Karpas-422 (cell line): ENCODE measurements around the gene PPFIA2. TPM values are rescaled to one million over a fixed set of nuclear protein-coding genes. Genes with fewer than 3 reads are reported as not detected.

ENCODE experiments used
- DNase-seq: peaks from one replicate; pipeline ENCODE4 v3.0.0-alpha.2; 2015
- H2AFZ ChIP-seq: fragments of 200-600 bp; sonication (generic); 2 replicates; pipeline ENCODE4 v1.6.1; 2014; ENCODE audit warnings: antibody characterized with exemption, low read length, mixed read lengths
- H3K27ac ChIP-seq: fragments of 200-600 bp; sonication (generic); 2 replicates; pipeline ENCODE4 v1.5.1; 2014; ENCODE audit warnings: mild to moderate bottlenecking, low read length, moderate library complexity
- H3K27me3 ChIP-seq: fragments of 200-600 bp; sonication (generic); 2 replicates; pipeline ENCODE4 v1.6.1; 2014; ENCODE audit warnings: low read length, mixed read lengths
- H3K36me3 ChIP-seq: fragments of 200-600 bp; sonication (generic); 2 replicates; pipeline ENCODE4 v1.6.1; 2014; ENCODE audit warnings: low read length, mixed read lengths; ENCODE audit not compliant: insufficient read depth
- H3K4me1 ChIP-seq: fragments of 200-600 bp; sonication (generic); 2 replicates; pipeline ENCODE4 v1.6.1; 2014; ENCODE audit warnings: mild to moderate bottlenecking, low read length, mixed read lengths
- H3K4me2 ChIP-seq: fragments of 200-600 bp; sonication (generic); 2 replicates; pipeline ENCODE4 v1.6.1; 2014; ENCODE audit warnings: low read length, low read depth, mild to moderate bottlenecking; ENCODE audit not compliant: poor library complexity, severe bottlenecking
- H3K4me3 ChIP-seq: fragments of 200-600 bp; sonication (generic); 2 replicates; pipeline ENCODE4 v1.5.1; 2014; ENCODE audit warnings: mild to moderate bottlenecking, antibody characterized with exemption, low read length, mixed read lengths
- H3K79me2 ChIP-seq: fragments of 200-600 bp; sonication (generic); 2 replicates; pipeline ENCODE4 v1.6.1; 2014; ENCODE audit warnings: mild to moderate bottlenecking, low read length, mixed read lengths
- H3K9ac ChIP-seq: fragments of 200-600 bp; sonication (generic); 2 replicates; pipeline ENCODE4 v1.6.0; 2014; ENCODE audit warnings: low read length
- H3K9me2 ChIP-seq: fragments of 200-600 bp; sonication (generic), shearing (Covaris generic); replicated peaks from 2 replicates; pipeline ENCODE4 v1.6.0; 2014; ENCODE audit warnings: mild to moderate bottlenecking, low read length, moderate library complexity; ENCODE audit not compliant: insufficient read depth
- H3K9me3 ChIP-seq: fragments of 300-700, 200-600 bp; sonication (generic); 2 replicates; pipeline ENCODE4 v1.6.1; 2014; ENCODE audit warnings: low read length, mixed read lengths
- H4K20me1 ChIP-seq: fragments of 200-600 bp; sonication (generic); 2 replicates; pipeline ENCODE4 v1.6.1; 2014; ENCODE audit warnings: mild to moderate bottlenecking, antibody characterized with exemption, low read length, low read depth; ENCODE audit not compliant: insufficient read depth
- total RNA-seq: library from RNA; depleted of rRNA; stranded (reverse); fragments of >200 nt; shearing (Covaris generic); gene quantifications from 2 replicates; pipeline ENCODE4 v1.2.3, GENCODE V29; 2014; ENCODE audit warnings: low replicate concordance

The PPFIA2 gene
- total RNA-seq, 1 experiment from 2014 or later, result not detected

GRCh38 chr12:81570234-81570633, 188.9 kb downstream of the PPFIA2 start:
- Histone ChIP-seq H3K9me2 (no peaks in the 10 kb centered on the region), H3K4me2 (no peak overlapping the region), H3K27me3 (no peaks in the 10 kb centered on the region)

DNA sequence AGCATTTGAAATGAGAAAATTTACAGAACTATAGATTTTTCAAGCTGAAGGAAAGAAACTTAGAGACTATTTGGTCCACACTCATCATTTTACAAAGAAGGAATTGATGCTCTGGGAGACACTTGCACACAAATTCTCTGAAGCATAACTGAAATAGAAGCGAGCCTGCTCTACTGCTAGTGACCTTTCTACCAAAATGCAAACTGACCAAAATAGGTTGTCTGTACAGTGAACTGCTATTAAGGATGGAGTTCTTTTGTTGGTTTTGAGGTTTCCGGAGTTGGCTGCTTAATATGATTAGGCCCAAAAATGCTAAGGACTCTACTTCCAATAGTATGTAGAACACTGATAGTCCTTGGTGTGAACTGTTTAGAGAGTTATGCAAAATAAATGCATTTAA, 194.9 kb downstream of the PPFIA2 start:
- Histone ChIP-seq H3K27ac (no peak overlapping the region), H3K27me3 (no peaks in the 10 kb centered on the region), H3K79me2 (no peaks in the 10 kb centered on the region), H3K4me2 (no peak overlapping the region), H3K4me1 (no peaks in the 10 kb centered on the region), H3K9ac (no peak overlapping the region), H3K36me3 (no peaks in the 10 kb centered on the region), H4K20me1 (no peaks in the 10 kb centered on the region), H3K9me3 (no peaks in the 10 kb centered on the region), H2AFZ (no peak overlapping the region), H3K4me3 (no peak overlapping the region), H3K9me2 (no peaks in the 10 kb centered on the region)
- DNase-seq, result no peak

More at GRCh38 chr12:81570234-81570633, 188.9 kb downstream of the PPFIA2 start:
- H3K4me3 ChIP-seq, result no peak overlapping the region
- H4K20me1 ChIP-seq, result no peaks in the 10 kb centered on the region
- H3K79me2 ChIP-seq, result no peaks in the 10 kb centered on the region
- no peak overlapping the region for H2AFZ ChIP-seq
- no peak overlapping the region for H3K27ac ChIP-seq
- H3K9me3 ChIP-seq, result no peaks in the 10 kb centered on the region
- no peaks in the 10 kb centered on the region for H3K36me3 ChIP-seq
- H3K4me1 ChIP-seq, result no peaks in the 10 kb centered on the region
- DNase-seq, result no peak
- H3K9ac ChIP-seq, result no peak overlapping the region

GRCh38 chr12:81558031-81558430, 201.1 kb downstream of the PPFIA2 start:
- H3K4me2 ChIP-seq, result no peak overlapping the region

GRCh38 chr12:81546811-81547210, 212.3 kb downstream of the PPFIA2 start:
- no peak overlapping the region for H3K4me2 ChIP-seq
- no peak overlapping the region for H3K9ac ChIP-seq
- no peaks in the 10 kb centered on the region for H3K27me3 ChIP-seq
- H3K9me2 ChIP-seq, result no peaks in the 10 kb centered on the region
- no peaks in the 10 kb centered on the region for H3K36me3 ChIP-seq
- no peak overlapping the region for H2AFZ ChIP-seq
- H3K4me1 ChIP-seq, result no peaks in the 10 kb centered on the region
- H3K27ac ChIP-seq, result no peak overlapping the region
- no peaks in the 10 kb centered on the region for H3K79me2 ChIP-seq
- H3K9me3 ChIP-seq, result no peaks in the 10 kb centered on the region
- DNase-seq, result no peak
- no peaks in the 10 kb centered on the region for H4K20me1 ChIP-seq
- no peak overlapping the region for H3K4me3 ChIP-seq

More at GRCh38 chr12:81558031-81558430, 201.1 kb downstream of the PPFIA2 start:
- Histone ChIP-seq H4K20me1 (no peaks in the 10 kb centered on the region), H3K36me3 (no peaks in the 10 kb centered on the region), H2AFZ (no peak overlapping the region), H3K79me2 (no peaks in the 10 kb centered on the region), H3K4me3 (no peak overlapping the region), H3K9ac (no peak overlapping the region), H3K9me3 (no peaks in the 10 kb centered on the region), H3K27me3 (no peaks in the 10 kb centered on the region), H3K27ac (no peak overlapping the region), H3K9me2 (no peaks in the 10 kb centered on the region), H3K4me1 (no peaks in the 10 kb centered on the region)
- DNase-seq, result no peak

DNA sequence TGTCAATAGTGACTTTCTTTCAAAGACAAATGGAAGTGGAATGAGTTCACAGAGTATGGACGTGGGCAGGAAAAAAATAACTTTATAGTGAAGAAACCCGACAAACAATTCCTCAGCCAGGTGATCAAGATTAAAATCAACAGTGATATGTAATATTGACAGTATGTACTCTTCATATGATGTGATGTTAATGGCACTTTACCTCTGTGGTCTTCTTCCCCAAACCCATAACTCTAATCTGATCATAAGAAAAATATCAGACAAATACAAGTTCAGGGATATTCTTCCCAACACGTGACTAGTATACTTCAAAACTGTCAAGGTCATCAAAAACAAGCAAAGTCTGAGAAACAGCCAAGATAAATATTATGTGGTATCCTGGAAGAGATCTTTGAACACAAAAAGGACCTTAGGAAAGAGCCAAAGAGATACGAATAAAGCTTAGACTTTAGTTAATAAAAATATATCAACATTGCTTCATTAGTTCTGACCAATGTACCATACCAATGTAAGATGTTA, 215.5 kb downstream of the PPFIA2 start:
- no peaks in the 10 kb centered on the region for H3K4me1 ChIP-seq
- no peak for DNase-seq
- H3K79me2 ChIP-seq, result no peaks in the 10 kb centered on the region
- H3K27ac ChIP-seq, result no peak overlapping the region
- no peak overlapping the region for H2AFZ ChIP-seq
- no peaks in the 10 kb centered on the region for H3K9me3 ChIP-seq
- H3K4me3 ChIP-seq, result no peak overlapping the region
- no peak overlapping the region for H3K4me2 ChIP-seq
- no peaks in the 10 kb centered on the region for H3K9me2 ChIP-seq
- H4K20me1 ChIP-seq, result no peaks in the 10 kb centered on the region
- H3K9ac ChIP-seq, result no peak overlapping the region
- H3K27me3 ChIP-seq, result no peaks in the 10 kb centered on the region
- H3K36me3 ChIP-seq, result no peaks in the 10 kb centered on the region

- no peaks in the 10 kb centered on the region for H3K79me2 ChIP-seq
- H3K27me3 ChIP-seq, result no peaks in the 10 kb centered on the region
- DNase-seq, result no peak
- H4K20me1 ChIP-seq, result no peaks in the 10 kb centered on the region
- H3K4me1 ChIP-seq, result no peaks in the 10 kb centered on the region
- no peak overlapping the region for H3K27ac ChIP-seq
- no peak overlapping the region for H3K4me2 ChIP-seq
- H2AFZ ChIP-seq, result no peak overlapping the region
- no peaks in the 10 kb centered on the region for H3K9me2 ChIP-seq
- no peaks in the 10 kb centered on the region for H3K36me3 ChIP-seq
- no peak overlapping the region for H3K4me3 ChIP-seq
- H3K9ac ChIP-seq, result no peak overlapping the region
- H3K9me3 ChIP-seq, result no peaks in the 10 kb centered on the region
These were observed 216.8 kb downstream of the PPFIA2 start for GRCh38 chr12:81542065-81543010.

DNA sequence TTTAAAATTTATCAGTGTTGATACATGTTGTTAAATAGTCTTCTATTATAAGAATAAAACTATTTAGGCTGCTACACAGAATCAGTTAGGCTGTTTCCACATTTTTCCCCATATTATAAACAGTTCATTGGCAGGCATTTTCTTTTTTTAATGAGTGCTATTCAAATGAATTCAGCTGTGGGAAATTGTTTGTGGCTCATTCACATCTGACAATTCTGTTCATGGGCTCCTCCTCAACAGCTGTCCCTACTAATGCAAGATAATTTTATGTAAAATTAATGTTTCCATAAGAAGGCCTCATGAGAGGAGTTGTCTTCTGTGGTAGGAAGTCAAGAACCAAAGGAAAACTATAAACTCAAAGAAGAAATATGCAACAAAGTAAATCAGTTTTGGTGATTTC, 218.0 kb downstream of the PPFIA2 start:
- Histone ChIP-seq H3K79me2 (no peaks in the 10 kb centered on the region), H3K9ac (no peak overlapping the region), H3K27me3 (no peaks in the 10 kb centered on the region), H3K9me2 (no peaks in the 10 kb centered on the region), H4K20me1 (no peaks in the 10 kb centered on the region), H3K36me3 (no peaks in the 10 kb centered on the region), H2AFZ (no peak overlapping the region), H3K4me3 (no peak overlapping the region), H3K4me2 (no peak overlapping the region), H3K27ac (no peak overlapping the region), H3K4me1 (no peaks in the 10 kb centered on the region), H3K9me3 (no peaks in the 10 kb centered on the region)
- no peak for DNase-seq

GRCh38 chr12:81539279-81539678, 219.9 kb downstream of the PPFIA2 start:
- no peaks in the 10 kb centered on the region for H4K20me1 ChIP-seq
- H3K36me3 ChIP-seq, result no peaks in the 10 kb centered on the region
- no peak overlapping the region for H3K27ac ChIP-seq
- H3K4me1 ChIP-seq, result no peaks in the 10 kb centered on the region
- H3K4me2 ChIP-seq, result no peak overlapping the region
- H3K79me2 ChIP-seq, result no peaks in the 10 kb centered on the region
- no peaks in the 10 kb centered on the region for H3K27me3 ChIP-seq
- no peak for DNase-seq
- H3K4me3 ChIP-seq, result no peak overlapping the region
- no peaks in the 10 kb centered on the region for H3K9me3 ChIP-seq
- no peak overlapping the region for H3K9ac ChIP-seq
- no peak overlapping the region for H2AFZ ChIP-seq
- no peaks in the 10 kb centered on the region for H3K9me2 ChIP-seq
